GM21737 (cell line): Measurements from ENCODE around the gene ATP10A.

Experiments used
- ATAC-seq: cut with Tn5 transposase; IDR thresholded peaks from one replicate; pipeline ENCODE4 v1.9.1; 2021; ENCODE audit warnings: mild to moderate bottlenecking, moderate library complexity; ENCODE audit not compliant: unreplicated experiment

The ATP10A gene

DNA sequence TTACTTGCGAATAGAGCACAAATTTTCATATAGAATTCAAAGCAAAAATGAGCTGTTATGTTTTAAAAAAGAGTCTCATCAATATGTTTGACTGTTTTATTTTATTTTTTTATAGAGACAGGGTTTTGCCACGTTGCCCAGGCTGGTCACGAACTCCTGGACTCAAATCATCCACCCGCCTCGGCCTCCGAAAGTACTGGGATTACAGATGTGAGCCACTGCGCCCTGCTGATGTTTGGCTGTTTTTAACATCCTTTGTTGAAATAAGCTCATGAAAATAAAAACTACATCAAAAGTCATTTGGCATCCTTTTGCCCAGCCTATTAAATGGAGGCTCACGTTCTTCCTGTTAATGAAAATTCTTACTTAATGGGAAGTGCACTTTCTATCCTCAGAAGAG is 154.7 kb downstream of the ATP10A start:
- no peak for ATAC-seq

DNA sequence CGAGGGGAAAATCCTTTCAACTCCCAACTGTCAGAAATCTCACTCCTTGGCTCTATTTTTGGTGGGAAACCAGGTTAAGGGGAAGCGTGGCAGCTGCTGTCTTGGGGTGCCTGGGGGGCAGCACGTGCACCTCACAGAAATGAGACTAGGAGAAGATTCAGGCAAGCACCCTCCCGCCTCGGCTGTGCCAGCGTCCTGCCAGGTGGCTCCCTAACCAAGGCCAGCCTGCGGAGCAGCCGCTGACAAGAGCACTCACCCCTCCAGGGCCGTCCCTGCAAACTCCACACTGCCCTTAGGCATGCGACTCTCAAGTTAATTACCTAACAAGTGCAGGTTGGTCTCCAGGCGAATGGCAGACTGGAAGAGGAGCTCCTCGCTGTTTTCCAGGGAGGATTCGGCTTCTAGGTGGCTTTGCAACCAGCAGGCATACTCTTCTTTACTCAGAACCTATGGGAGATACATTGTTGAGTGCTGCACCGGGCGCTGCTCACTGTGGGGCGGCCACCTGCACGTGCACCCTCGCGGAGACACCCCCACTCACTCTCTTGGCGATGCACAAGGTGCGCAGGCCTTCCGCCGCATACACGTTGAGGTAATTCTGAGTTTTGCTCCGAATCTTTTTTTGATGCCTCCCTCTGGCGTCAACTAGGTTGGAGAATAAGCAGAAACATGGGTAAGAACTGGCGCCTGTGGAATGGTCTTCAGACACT is 155.3 kb downstream of the ATP10A start:
- no peak for ATAC-seq

DNA sequence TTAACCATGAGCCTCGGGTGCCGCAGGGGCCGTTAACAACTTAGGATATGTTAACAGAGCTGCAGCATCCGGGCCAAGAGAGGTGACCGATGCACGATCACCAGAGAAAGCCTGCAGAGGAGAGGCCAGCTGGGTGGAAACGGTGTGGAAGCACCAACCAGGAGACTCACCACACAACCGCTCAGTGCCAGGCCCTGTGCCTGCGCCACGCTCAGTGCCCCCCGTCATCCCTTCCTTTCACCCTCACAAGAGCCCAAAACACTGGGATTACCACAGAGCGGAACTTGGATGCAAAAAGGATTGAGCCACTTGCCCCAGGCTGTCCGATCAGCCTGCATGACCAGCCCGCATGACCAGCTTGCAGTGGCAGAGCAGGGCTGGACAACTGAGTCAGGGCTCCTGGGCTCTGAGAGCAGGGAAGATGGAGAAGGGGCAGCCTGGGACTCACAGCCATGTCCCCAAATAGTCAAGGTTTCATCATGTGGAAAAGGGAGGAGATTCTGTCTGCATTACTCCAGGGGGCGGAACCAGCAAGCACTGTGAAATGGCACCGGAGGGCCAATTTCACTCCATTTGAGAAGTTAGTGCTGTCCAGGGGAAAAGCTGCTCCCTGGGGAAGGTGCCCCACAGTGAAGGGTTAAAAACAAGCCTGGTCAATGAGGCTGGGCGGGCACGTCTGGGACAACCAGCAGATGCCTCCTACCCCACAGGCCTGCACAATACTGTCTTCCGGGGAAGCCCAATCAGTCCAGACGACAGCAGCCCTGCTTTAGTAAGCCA is 156.8 kb downstream of the ATP10A start:
- ATAC-seq, result no peak

DNA sequence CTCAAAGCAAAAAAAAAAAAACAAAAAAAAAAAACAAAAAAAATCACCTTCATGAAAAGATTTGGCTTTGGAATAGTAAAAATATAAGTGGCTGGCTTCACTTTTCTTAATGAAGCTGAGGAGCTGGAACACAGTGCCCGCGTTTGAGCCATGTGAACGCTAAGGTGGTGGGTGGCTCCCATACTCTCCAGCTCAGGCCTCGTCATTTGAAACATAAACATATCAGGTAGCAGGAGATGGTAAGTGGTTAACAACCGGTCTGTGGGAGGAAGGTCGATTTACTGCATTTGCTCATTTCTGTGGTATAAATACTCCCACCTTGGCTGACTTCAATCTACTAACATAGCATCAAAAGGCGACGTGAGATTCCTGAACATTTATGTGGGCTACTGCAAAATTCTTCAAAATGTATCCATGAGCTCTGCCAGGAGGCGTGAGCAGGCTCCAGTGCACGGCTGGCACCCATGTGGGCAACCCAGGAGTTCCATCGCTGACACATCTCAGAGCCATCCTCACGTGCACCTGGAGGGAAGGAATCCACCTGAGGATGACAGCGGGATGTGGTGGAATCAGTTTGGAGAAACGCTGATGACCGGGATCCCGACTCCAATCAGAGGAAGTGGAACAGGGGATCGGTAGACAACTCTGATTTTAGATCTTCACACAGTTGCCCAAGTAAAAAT is 157.6 kb downstream of the ATP10A start:
- ATAC-seq, result no peak

DNA sequence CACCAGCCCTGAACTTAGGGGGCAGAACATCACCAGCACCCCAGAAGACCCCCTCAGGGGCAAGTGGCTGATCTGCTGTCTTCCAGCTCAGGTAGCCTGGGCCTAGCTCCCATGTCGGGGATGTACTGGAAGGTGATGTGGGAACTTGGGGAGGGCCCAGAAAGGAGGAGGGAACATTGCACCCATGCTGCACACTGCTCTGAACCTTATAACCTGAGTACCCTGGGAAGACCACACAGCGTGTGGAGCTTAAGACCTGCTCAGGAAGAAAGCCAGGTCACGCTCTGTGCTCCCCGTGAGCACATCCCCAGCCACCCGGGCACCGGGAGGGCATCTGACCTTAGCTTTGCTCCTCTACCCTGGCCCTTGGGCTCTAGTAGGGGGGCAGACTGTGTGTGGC is 159.4 kb downstream of the ATP10A start:
- ATAC-seq, result no peak

DNA sequence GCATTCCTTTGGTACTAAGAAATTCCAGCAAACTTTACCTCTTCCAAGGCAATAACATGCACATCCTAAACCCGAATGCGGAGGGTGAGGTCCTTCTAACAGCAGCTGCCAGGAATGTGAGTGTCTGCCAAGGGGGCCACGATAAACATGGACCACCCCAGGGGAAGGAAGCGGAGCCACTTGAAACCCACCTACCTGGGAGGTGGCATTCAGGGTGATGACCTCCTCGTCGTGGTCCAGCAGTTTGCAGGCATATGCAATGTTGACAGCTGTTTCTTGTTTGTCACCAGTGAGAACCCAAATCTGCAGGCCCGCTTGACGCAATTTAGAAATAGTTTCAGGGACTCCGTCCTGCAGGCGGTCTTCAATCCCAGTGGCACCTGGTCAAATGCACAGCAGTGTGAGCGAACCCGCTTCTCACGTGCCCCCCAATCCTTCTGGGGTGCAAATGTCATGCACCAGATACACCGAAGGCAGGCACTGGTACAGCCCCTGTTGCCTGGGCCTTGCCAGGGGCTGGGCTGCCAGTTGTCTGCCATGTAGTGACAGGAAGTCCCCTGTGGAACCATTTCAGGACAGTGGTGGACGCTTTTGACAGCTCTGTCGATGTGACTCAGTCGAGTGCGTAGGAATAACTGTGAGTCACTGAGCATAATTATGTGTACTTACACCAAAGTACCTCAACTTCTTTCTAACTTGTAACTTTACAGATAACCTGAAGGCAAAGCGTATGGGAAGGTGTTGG is 161.2 kb downstream of the ATP10A start:
- no peak for ATAC-seq

DNA sequence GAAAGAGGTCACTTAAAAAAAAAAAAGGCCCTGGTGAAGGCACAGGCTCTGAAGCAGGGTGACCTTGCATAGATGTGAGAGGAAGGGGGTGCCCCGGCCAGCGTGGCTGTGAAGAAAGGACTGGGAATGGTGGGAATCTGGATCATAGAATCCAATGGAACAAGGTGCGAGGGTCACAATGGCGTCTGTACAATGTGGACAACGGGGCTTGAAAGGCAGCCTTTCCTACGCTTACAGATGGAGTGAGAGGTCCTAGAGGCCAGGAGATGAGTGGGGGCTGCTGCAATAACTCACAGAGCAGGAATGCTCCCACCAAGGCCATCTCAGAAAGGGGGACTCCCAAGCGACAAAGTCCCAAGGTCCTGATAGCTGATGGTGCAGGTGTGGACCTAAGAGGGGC is 162.2 kb downstream of the ATP10A start:
- no peak for ATAC-seq

DNA sequence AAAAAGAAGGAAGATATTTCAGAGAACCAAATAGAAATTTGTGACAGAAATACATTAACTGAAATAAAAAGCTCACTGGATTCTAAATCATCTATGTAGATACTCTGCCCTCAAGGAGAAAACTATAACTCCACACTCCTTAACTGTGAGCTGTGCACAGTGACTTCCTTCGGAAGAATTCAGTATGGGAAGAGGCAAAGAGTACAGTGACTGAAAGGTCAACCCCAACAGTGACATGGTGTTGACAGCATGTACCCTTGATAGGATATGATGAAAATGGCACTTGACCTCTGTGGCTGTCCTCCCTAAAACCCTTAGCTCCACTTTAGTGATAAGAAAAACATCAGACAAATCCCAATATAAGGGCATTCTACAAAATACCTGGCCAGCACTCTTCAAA is 165.5 kb downstream of the ATP10A start:
- ATAC-seq, result no peak

DNA sequence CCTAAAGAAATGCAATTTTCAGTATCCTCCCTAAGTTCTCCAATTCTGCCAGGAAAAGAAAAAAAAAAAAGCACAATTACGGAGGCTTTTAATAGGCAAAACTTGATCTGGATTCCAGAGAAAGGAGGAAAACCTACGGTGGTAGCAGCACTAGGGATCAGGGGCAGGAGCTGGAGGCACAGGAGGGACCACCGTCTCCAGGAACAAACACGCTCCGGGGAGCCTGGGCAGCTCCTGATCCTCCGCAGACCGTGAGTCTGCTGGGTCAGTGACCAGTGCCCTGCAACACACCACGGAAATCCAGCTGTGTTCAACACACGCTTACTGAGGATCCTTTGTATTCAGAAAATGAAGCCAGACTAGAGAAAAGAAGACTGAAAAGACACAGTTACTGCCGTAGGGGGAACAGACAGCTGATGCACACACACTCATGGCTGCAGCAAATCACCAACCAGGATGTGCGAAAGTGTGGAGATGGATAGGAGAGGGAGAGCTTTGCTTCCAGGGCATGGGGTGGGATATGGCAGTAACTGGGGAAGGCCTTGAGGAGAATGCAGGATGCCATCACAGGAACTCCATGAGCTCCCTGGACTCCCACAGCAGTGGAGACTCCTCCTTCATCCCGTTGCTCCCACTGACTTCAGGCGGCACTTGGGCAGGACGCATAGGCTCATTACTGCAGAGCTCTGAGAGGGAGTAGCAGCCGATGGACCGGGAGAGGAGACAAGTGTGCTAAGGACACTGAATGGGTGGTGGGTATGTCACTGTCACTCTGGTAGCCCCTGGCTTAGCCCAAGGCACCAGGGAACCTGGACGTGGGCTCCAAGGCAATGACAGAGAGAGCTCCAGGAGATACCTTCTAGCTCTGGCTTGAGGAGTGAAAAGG is 167.0 kb downstream of the ATP10A start:
- no peak for ATAC-seq

DNA sequence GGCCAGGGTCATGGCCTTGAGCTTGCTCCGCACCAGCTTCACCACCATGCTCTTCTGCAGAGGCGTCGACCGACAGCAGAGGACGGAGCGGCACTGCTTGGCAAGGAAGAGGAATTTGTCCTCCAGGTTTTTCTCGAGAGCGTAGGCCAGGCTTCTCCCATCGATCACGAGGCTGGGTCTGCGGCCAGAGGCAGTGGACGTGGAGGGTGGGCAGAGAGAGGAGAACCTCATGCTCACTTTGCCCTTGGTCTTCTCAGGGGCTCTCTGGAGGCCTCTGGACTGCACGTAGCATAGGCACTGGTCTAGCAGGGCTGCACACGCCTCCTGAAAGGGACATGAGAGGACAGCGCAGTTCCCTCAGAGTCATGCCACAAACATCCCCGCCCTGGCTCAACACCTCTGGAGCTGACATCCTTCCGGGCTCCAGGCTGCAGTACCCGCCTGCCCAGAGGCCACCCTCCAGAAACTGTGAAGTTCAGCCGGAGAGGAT is 168.3 kb downstream of the ATP10A start:
- ATAC-seq, result no peak

DNA sequence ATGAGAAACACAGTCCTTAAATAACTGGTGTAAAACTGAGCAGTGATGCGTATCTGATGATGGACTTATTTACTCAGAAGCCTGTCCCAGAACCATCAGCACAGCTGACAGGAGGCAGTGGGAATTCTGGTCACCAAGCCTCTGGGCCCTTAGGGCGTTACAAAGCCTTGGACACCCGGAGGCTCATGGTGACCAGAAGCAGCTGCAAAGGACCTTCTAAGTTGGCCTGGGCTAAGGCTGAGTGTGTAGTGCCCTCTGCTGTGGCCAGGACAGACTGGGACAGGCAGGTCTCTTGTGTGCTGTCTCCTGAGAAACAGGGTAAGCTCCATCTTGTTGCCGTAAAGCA is 168.9 kb downstream of the ATP10A start:
- ATAC-seq, result no peak

DNA sequence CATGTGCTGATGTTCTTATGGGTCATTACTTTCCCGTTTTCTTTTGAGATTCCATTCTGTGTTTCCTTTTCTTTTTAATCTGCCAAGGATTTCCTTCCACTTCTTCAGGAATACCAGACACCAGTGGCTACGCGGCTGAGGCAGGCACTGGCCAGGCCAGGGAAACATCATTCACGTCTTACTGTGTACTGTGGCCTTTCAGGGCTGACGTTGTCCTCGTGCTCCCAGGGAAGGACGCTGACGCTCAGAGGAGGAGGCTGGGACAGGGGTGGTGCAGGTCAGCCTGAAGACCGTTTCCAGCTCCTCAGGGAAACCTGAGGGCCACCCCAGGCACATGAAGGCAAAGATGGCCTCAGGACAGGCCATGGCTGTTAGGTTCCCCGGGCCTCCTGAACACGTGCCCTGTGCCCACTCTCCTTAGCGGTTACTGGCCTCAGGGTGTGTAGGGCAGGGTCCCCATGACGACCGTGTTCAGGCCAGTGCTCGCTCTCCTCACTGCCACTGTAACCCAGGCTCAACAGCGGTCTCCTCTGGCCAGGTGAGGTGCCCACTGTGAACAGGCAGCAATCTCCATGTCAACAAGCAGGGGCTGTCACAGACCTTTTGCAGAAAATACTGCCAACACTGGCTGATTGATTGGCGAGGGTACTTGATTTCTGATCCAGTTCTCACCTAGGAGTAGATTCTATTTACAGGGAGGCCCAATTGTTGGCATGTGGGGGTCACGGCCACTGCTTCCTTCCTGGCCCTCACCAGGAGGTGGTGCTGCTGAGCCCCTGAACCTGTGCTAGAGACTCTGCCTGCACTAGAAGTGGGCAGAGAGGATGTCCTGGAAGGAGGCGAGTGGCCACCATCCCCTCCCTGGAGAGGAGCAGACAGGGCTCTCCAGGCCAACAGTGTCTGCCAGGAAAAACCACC is 169.5 kb downstream of the ATP10A start:
- ATAC-seq, result no peak

DNA sequence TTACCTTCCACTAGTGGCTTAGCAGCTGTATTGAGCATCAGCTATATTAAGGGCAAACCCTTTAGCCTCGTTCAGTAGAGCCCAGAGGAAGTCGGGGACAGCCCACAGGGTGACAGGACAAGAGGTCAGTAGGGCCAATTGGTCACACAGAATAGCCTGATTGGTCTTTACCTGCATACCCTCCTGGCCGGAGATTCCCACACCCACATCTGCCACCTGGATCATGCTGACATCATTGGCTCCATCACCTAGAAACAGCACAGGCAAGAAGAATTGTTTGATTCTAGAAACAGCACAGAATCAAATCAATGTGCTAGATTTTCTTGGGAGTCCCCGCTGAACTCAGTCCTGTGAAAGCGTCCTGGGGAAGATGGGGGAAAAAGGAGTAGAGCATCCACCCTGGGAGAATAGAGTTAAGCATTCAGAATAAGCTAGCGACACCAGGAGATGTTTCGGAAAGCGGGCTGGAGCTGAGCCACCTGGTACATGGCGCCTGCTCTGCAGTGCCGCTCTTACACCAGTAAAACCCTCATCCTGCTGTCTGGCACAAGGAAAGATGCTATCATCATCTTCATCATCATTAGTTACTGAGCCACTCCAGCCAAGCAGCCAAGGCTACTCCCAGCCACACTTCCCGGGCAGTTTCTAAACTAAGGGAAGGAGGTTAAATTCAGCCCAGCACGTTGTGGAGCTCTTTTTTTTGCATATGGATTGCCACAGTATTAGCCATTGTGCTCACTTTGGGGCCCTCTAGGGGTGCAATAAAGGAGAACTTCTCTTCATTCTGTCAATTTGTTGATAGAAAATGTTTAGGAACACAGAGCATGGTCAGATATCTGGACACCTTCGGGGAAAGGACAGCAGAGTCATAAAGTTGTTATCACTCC is 171.3 kb downstream of the ATP10A start:
- ATAC-seq, result no peak

DNA sequence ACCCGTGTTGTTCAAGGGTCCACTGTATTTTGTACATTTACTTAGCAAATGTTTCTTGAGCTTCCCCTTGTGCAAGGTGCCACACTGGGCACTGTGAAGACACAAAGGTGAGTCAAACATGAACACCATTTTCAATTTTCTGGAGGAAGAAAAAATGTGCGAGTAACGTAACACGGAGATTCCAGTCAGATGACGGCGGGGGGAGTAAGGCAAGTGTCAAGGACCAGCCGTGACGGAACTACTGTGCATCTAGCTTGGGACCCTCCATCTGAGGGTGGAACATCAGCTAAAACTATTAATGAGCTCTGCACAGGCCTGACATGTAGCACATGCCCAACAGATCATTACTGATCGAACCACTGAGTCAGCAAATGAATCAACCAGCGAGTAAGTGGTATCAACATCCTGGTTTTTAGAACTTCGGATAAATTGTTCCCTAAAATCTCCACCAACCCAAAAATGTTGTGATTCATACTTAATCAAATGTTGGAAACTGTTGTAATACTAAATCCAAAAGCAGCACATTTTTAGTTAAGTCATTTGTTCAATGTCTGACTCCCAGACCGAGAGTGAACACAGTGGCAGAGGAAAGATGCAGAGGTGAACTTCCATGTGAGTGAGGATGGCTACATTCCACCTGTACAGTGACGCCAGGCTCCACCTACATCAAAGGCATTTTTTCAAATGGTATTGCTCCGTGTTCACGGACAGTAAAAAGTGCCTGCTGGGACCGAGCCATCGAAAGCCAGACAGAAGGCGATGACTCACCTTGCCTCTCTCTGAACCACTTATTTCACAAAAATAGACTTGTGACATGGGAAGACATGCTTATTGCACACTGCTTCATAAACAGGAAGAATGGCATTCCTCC is 172.2 kb downstream of the ATP10A start:
- ATAC-seq, result no peak

DNA sequence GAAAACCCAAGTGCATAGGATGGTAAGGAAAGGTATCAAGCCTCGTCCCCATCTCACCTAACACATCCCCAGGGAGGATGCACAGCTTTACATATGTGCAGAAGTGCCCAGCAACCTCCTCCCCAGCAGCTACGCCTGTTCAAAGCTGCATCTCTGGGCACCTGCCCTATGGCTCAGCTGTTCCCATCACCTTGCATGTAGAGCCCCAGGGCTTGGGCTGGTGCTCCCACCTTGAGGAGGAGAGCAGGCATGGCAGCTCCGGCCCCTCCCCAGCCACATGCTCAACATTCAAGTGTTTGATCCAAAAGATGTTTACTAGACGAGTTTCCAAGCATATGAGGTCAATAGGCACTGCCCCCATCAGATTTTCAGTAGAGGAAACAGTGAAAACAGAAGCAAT is 173.5 kb downstream of the ATP10A start:
- ATAC-seq, result no peak

DNA sequence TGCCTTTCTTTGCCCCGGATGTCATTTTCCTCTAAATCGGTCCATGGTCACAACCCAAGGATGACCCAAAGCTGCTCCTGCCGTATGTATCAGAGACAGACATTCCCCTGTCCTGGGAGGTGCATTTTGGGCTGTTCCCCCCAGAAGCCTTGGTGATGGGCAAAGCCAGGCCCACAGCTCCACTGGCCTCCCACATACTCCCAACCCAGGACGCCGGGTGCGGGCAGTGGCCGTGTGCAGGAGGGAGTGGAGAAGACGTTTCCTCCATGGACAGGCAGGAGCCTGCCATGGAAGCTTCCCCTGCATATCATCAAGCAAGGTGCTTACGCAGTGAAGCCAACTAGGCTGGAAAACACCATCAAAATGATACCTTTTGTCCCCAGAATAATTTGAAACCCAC is 175.0 kb downstream of the ATP10A start:
- no peak for ATAC-seq

DNA sequence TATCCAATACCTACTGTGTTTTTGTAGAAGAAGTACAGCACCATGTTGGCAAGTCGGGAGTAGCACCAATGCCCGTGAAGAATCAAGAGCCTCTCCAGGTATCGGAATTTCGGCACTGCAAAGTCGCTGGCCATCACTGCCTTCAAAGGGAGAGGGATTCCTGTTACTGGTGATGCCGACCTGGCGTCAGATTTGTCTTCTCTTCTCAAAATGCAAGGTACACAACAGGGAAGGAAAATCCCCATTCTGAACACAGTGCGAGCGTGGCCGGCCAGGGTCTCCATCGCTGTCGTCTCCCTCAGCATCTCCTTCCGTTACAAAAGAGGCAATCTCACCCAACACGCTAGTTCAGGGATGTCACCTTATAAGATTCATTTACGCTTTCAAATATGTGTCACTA is 175.4 kb downstream of the ATP10A start:
- ATAC-seq, result no peak
